GM21737 (cell line): ENCODE data around the gene SORCS1.
A peak's percentile ranks its signal among the peaks of the same experiment; 100 is the strongest.
"Not testable (repeated sequence)": the region's sequence is repeated elsewhere in the genome, so short reads cannot be mapped to it uniquely, and the experiment has no call there.

ENCODE experiments used
- ATAC-seq: cut with Tn5 transposase; IDR thresholded peaks from one replicate; pipeline ENCODE4 v1.9.1; 2021; ENCODE audit warnings: mild to moderate bottlenecking, moderate library complexity; ENCODE audit not compliant: unreplicated experiment

The SORCS1 gene

DNA sequence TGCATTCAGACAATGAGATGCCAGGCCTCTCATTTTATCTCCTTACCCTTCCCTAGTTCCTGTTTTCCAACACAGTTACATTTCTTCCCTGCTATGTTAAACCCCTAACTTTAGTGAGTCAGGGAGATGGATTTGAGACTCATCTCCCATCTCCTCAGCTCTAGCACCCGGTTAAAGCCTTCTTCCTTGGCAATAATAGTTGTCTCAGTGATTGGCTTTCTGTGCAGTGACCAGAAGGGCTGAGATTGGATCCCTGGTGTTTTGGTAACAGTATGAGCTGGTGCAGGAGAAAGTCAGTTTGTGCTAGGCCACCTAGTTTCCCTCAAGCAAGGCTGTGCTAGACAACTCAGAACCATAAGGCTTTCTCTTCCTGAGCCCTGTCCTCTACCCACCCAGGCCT, 212.5 kb downstream of the SORCS1 start:
- ATAC-seq = no peak

DNA sequence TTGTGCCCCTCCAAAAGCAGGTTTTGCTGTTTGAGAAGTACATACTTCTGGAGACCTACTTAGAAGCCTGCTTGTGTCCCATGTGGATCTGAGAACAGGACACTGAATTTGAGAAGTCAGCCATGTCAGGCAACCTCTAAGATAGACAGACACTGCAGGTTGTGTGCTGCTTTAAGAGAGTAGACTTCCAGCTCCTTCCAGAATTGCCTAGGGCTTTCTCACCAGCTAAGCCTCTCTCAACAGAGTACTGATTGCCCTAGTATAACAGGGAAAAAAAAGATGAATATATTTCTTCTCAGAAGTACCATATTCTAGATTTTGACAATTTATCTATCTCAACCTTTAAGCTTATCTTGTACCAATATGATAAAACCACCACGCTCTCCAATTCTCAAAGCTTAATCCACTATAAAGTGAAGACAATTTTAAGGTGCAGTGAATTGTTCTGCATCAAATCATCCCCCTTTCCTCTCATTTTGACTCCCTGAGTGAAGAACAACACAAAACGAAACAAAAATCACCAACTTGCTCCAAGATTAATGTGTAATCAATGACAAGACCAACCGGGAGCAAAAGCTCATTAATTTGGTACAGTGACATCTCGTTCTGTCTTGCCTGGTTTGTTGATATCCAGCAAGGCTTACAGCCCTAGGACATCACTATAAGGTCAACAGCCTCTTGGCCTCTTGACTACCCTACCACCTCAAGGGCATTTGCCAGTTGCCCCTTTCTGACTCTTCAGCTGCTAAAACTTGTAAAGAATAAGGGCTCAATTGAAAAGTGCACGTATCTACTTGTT, 214.6 kb downstream of the SORCS1 start:
- ATAC-seq = no peak

DNA sequence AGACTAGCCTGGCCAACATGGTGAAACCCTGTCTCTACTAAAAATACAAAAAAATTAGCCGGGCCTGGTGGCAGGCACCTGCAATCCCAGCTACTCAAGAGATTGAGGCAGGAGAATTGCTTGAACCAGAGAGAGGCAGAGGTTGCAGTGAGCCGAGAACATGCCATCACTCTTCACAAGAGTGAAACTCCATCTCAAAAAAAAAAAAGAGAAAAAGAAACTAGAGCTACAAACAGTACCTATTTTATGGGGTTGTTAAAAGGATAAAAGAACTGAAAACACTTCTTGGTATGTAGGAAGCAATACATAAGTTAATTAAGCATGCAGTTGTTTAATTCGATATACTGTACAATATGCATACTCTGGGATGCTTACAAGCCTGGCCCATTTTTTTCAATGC, 216.9 kb downstream of the SORCS1 start:
- no peak for ATAC-seq

DNA sequence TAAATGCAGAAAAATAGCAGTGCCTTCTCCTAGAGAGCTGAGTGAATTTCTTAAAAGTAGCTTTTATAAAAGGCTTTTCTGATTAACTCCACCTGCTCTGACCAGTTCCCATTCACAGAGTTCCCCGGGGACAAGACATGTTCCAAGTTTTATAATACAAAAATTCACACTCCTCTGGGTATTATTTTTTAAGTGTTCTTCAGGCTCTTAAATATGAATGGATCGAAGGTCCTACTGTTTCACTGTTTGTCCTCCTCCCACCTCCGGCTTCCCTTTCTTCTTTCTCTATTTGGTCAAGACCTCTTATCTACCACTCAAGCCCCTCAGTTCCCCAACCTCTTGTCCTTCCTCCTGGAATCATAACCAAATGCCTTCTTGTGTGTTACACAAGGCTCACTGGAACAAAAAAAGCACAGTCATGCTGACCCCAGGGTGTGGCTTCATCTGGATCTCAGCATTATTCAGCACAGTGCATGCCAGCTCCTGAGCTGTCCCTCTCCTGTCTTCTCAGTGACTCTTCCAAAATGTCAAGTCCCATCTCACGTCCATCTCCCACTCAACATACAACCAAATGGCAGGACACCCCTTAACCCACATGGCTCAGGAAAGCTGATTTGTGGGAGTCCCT, 222.4 kb downstream of the SORCS1 start:
- ATAC-seq = no peak

DNA sequence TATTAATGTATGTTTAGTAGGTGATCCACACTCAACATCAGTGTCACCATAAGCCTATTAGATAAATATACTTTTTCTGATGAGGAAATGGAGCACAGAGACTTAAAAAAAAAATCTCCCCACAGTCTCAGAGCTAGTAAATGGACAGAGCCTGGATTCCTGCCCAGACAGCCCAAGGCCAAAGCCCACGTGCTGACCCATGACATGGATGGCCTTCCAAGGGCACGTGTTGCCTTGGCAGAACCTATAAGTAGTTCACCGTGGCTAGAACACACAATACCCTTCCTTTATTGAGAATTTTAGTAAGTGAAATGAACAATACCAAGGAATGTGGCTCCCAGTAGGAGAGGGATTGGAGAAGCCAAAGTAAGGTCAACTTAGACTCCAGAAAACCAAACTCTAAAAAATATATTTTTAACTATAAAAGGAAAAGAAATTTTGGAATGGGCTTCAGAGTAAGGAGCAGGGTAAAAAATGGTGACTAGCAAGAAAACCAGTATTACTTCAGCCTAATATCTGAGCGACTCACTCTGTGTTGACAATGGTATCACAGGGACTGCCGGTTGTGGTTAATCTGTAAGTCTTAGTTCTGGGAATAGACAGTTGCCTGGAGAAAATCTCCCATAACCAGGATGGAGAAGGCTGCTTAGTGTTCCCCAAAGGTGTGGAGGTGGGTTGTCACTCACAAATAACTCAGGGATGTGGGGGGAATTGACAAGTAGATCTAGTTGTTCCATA, 223.0 kb downstream of the SORCS1 start:
- ATAC-seq = no peak

DNA sequence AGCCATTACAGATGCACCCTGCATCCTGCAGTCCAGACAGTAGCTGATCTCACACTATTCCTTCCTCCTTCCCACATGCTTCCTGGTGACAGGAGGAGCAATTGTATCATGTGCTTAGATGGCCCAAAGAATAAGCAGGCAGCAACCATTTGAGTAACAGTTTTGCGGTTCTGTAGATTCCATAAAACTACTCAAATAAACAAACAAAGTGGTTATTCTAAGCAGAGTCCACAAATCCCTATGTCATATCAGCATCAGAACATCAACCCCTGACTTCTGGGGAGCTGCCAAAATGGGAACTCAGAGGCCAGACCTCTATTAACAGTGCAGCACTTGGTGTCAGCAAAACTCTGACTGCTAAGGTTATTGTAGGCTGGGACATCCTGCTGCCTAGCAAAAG, 226.0 kb downstream of the SORCS1 start:
- ATAC-seq = no peak

DNA sequence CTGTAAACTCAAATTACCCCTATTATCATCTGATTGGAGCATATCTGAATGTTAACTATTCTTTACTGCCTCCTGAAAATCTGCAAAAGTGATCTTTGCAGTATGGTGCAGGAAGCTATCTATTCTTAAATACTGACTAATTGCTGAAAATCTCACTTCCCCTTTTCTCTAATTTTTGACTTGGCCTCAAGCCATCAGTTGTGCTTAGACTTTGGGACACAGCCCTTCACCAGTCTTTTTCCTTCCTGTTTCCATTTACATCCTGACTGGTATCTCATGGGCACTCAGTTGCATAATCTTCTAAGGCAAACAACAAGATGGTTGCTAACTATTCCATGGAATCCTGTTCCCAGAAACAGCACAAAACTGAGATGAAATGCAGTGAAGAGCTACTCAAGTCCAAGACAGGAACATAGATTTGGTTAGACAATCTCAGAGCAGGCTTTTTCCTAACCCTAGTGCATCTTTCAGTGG, 228.5 kb downstream of the SORCS1 start:
- ATAC-seq = peak; percentile 64

DNA sequence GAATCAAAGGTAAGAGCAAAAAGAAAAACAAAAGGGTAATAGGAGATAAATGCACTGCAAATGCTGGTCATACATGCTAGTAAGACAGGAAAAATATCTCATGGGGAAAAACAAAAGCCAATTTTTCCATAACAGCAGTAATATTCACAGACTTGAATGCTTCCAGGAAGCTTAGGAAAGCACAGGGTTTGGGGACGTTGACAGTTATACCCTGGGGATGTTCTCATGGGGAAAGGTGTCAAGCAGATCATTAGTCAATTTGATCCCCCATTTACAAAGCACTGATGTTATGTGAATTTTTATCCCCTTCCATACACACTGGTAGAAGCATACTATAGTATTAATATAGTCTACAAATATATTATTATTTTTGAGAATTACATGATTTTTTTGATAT, 232.7 kb downstream of the SORCS1 start:
- ATAC-seq = no peak

DNA sequence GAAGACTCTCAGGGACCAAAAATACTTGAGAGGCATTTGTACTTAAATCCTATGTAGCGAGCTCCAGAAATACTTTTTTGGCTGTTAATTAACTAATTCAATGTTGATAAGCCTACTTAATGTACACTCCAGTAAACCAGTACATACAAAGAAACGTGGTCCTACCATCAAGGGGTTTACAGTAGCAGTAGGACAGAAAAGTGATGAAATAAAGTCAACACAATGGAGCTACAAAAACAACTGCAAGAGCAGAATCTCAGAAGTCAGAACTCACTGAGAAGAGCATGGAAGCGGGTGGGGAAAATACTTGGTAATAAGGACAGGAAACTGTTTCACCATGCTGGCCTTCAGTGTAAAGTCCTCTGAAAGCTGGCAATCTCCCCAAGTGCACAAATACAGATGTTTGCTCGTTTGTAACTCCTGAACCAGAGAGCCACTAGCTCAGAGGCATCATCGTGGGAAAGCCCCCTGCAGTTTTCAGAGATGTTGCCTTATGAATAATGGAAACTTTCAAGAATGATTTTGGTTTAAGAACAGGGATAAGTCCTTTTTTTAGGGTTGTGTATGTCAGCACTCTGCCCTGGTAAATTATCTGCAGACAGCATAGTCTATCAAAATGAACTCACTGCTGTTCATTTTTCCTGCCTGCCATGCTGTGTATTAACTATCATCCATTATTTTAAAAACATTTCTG, 233.2 kb downstream of the SORCS1 start:
- peak; percentile 76 for ATAC-seq

DNA sequence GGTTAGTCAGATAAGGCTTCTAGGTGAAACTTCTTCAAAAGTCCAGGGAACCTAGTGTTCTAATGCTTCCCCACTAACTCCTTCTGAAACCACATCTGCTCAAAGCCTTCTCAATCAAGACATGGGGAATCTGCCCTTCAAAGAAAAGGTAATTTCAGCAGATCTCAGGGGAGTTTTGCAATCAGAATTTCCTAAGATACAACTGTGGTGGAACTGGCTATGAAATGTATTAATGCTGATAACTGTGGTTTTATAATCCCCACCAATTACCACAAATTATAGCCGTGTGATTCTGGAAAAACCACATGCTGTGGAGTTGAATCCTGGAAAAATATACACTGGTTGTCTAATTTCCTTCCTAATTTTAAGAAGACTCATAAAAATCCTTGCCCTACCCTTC, 233.8 kb downstream of the SORCS1 start:
- no peak for ATAC-seq

DNA sequence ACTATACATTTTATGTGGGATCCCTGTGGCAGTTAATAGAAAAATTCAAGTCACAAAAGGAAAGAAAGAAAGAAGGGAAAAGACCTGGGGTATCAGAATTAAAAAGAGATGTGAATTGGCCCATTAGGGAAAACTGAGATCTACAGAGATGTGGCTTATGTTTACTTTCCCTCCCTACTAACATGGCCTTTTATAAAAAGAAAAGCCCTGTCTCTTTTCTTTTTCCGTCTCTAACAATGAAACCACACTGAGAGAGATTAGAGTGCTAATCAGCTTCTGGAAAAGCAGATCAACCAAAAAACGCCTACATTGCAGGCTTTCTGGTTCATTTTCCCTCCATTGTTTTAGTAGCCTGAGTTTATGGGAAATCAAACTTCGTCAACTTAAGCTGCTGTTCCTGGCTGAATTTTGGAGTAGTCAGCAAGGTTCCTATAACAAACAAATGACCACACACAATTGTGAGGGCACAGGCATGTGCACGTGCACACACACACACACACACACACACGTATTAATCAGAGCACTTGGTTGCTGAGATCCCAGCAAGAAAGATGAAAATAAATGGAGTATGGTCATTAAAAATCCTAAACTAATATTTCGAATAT, 235.1 kb downstream of the SORCS1 start:
- no peak for ATAC-seq

DNA sequence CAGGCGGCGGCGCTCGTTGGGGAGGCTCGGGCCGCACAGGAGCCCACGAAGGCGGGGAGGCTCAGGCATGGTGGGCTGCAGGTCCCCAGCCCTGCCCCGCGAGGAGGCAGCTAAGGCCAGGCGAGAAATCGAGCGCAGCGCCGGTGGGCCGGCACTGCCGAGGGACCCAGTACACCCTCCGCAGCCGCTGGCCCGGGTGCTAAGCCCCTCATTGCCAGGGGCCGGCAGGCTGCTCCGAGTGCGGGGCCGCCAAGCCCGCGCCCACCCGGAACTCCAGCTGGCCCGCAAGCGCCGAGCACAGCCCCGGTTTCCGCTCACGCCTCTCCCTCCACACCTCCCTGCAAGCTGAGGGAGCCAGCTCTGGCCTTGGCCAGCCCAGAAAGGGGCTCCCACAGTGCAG, 236.4 kb downstream of the SORCS1 start:
- not testable (repeated sequence) for ATAC-seq

DNA sequence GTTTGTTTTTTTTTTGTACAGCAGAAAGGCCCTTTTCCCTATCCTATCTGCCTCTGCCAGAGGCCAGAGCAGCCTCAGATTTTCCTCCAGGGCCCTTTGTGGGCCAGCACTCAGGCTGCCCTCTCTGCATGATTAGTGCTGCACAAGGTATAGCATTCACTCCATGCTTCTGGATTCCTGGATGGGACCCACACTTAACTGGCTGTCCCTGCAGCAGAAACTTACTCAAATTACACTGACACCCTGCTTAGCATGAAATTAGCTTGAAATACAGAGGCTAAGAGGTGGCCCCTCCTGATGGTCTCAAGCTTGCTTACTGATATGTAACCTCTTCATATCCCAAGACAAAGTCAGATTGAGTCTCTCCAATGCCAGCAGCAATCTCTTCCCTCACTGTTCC, 239.3 kb downstream of the SORCS1 start:
- no peak for ATAC-seq

DNA sequence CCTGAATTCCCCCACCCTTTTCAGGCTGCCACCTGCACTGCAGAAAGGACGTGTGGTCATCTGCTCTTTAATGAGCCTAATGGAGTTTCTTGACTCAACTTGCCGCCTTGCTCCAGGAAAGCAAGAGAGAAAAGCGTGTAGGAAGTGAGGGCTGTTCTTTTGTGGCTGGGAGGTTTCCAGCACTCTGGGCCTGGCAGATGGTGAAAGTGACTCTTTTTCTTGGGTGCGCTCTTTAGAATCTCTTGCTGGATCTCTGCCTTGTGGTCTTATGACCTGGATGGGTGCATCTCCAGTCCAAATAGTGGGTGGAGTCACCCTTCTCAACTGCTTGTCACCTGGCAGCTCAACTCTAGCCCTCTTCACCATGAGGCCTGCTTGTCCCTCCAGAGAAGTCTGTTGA, 244.0 kb downstream of the SORCS1 start:
- ATAC-seq = no peak

DNA sequence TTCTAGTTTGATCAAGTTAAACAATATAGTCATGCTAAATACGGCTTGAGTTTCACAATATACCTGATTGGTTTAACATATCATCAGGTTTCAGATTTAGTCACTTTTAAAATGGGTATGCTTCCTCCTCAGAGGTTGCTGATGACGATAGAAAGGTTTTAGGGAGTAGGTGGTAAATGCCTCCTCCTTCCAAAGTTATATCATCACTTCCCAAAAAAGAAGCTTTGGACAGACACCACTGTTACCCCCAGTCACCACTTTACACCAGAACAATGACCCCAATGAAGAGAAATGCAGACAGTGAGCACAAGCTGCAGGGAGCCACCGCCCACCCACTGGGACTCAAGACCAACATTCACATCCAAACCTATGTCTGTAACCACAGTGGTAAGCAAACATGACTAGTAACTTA, 244.6 kb downstream of the SORCS1 start:
- ATAC-seq = no peak

DNA sequence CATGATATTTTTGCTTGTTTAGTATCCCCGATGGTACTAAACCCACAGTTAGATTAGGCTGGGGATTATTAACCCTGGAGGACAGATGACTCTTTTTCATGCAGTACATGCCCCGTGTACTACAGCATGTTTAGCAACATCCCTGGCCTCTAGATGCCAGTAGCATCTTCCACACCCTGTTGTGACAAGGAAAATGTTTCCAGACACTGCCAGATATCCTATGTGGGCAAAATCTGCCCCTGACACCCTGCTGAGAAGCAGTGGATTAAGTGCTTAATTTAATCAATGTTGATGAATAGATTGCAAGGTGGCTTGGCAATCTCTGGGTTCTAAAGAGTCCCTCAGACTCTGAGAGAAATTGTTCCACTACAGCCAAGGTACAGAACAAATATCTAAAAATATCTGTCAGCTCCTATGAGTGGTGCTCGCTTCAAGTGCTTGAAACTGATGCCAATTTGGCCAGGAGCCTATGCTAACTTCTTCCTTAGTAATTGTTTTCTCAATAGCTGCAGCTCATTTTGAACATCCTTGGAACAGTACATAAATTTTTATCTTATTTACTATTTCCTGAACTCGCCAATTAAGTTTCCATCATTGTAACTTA, 247.0 kb downstream of the SORCS1 start:
- no peak for ATAC-seq

DNA sequence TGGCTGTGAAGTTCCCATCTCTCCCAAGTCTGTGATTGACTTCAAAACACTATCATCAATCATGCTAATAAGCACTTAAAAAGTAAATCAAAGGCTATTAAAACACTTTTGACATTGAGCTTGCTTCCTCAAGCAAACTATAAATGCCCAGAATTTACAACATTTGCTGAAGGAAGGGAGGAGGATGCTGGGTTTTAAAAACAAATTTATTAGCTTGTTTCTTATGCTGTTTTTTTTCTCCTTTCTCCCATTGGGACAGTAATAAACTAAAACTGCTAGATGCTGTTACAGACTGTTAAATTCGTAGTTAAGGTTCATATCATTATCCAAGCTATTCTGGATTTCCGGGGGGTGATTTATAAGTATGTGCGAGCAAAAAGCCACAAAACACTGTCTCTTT, 250.5 kb downstream of the SORCS1 start:
- ATAC-seq = no peak

DNA sequence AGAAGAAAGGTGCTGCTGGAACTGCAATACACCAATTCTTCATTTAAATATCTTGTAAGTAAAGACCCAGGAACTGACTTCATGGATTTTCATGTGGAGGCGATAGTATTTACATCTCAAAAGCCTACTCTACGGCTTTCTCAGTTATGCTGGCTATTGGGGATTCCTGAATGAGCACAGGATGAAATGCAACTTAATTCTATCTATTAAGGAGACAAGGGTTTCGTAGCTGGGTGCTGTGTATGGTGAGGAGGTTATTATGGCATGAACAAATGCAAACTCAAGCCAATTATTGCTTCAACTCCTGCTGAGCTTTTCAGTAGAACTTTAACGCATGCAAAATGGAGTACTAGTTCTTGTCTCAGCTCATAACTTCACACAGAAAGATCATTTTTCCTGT, 251.2 kb downstream of the SORCS1 start:
- ATAC-seq = no peak

DNA sequence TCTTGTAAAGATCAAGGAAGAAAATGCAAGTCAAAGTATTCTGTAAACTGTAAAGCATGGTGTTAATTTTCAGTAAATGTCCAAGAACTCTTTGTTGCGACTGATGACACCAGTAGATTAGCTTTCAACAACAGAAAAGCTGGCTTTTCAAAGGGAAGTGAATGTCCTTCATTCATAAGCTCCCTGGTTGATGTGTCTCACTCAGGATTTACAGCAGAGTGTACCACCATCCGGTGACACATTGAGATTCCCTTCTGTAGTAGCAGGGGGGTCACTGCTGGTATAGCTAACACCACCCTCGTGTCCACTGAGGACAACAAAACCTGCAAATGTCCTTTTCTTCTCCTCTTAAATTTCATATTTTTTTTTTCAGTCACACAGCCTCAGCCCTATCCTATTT, 253.4 kb downstream of the SORCS1 start:
- ATAC-seq = no peak

DNA sequence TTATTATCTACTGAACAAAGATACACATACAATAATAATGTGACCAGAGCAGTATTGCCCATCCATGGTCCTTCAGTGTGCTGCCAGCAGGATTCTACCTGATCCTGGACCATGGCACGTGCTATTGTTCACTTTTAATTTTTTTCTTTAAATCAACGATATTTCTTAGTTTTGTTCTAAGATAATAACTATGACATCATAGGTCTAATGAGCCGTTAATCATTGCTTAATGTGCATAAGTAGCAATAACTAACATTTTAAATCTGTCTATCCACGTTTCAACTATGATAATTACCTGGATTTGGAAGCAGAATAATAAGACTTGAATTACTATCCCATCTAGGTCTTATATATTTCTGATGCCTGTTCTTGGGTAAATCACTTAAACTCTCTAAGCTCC, 253.8 kb downstream of the SORCS1 start:
- ATAC-seq = no peak
